Sigmoid colon (tissue), 7 donors: ENCODE results near the gene CNKSR1. TPM values are rescaled to one million over a fixed set of nuclear protein-coding genes. Genes with fewer than 3 reads are reported as not detected.

Experiments used
- DNase-seq: peaks from one replicate; pipeline ENCODE4 v3.0.0-alpha.2; 2019
- H3K27ac ChIP-seq, 4 donors: fragments of 200-600 bp; sonication (generic); one replicate each; pipeline ENCODE4 v1.5.1; 2016 to 2019; ENCODE audit warnings: mild to moderate bottlenecking in 1 of 4
- H3K27me3 ChIP-seq, 3 donors: fragments of 200-600 bp; sonication (generic); one replicate each; pipeline ENCODE4 v1.5.1; 2019; ENCODE audit warnings: mild to moderate bottlenecking in 1 of 3
- H3K36me3 ChIP-seq, 4 donors: fragments of 200-600 bp; sonication (generic); one replicate each; pipeline ENCODE4 v1.5.1; 2016 to 2019
- H3K4me1 ChIP-seq, 4 donors: fragments of 200-600 bp; sonication (generic); one replicate each; pipeline ENCODE4 v1.5.1; 2017 to 2019
- H3K4me3 ChIP-seq, 4 donors: fragments of 200-600 bp; sonication (generic); one replicate each; pipeline ENCODE4 v1.5.1; 2017 to 2019; ENCODE audit warnings: mild to moderate bottlenecking in 2 of 4, moderate library complexity in 1 of 4
- H3K9me3 ChIP-seq, 4 donors: fragments of 200-600 bp in 3 of 4; sonication (generic) in 3 of 4; one replicate each; pipeline versions ENCODE4 v1.5.1 to v1.6.1; 2013 to 2019
- CTCF ChIP-seq, 4 experiments: fragments of 450-650 bp in 3 of 4; fragments of 200-600 bp in 1 of 4; IDR thresholded peaks; one replicate each; pipeline ENCODE4 v1.5.1; 2016 to 2019; ENCODE audit warnings: antibody characterized with exemption in 4 of 4, mild to moderate bottlenecking in 3 of 4, moderate library complexity in 2 of 4
- EP300 ChIP-seq, 4 donors: sonication (generic); formaldehyde crosslinking; IDR thresholded peaks; one replicate each; pipeline ENCODE4 v1.6.1; 2017; ENCODE audit warnings: antibody characterized with exemption in 4 of 4
- POLR2A ChIP-seq, 2 donors: fragments of 450-650 bp; IDR thresholded peaks; one replicate each; pipeline ENCODE4 v1.6.1; 2016; ENCODE audit warnings: antibody characterized with exemption in 2 of 2, mild to moderate bottlenecking in 2 of 2, moderate library complexity in 2 of 2
- POLR2AphosphoS5 ChIP-seq, 4 donors: sonication (generic); formaldehyde crosslinking; IDR thresholded peaks; one replicate each; pipeline ENCODE4 v1.6.1; 2017; ENCODE audit warnings: antibody characterized with exemption in 4 of 4
- WGBS, 2 donors: extraction: QIAGEN DNeasy Blood & Tissue Kit; methylation state at CpG; one replicate each; pipeline ENCODE4 v1.1.7; 2013; 5-methylcytosine and 5-hydroxymethylcytosine counted together
- intact Hi-C: fragments of 100-400 bp; cut with DNase I; formaldehyde crosslinking; loops from one replicate; pipeline ENCODE4 v1.15.1; 2023
- polyA plus RNA-seq, 3 donors: library from polyadenylated mRNA; stranded (reverse); fragments of 200-250 nt; gene quantifications; one replicate each; pipeline ENCODE4 v1.2.3, GENCODE V29; 2013
- total RNA-seq, 4 donors: library from RNA; depleted of rRNA; stranded (reverse); fragments of >200 nt; gene quantifications; one replicate each; pipeline ENCODE4 v1.1.0, GENCODE V29; 2016
- donor health status: healthy with polysubstance abuse.
- donor health status: Bipolar disorder and iron deficiency.
- donor health status: healthy.

CNKSR1 gene
- total and polyA plus RNA-seq, 7 donors = 0.82 to 29.0 (median 9.3) TPM; not detected in 1

GRCh38 chr1:26168410-26169197 lies 8.7 kb upstream of the CNKSR1 start, which contains the start of gene C1orf232:
Gene C1orf232, minus strand, starts transcription at chr1:26168963. Its CDS starts 464 bp downstream, at chr1:26168499.
- DNase-seq = no peak
- intact Hi-C loops = loop anchor here (2.0 to 10.0 kb wide), 4 partner anchors 58 to 156 kb away; partner anchors contain the start of gene PDIK1L
- 60 to 77% methylated on average over 5 of the region's 5 CpGs for WGBS, 2 donors

GRCh38 chr1:26169198-26169554 lies 8.1 kb upstream of the CNKSR1 start:
- TF ChIP-seq EP300 (IDR thresholded peaks at IDR 0.05) (no peak), POLR2AphosphoS5 (IDR thresholded peaks at IDR 0.05) (no peak), POLR2A (IDR thresholded peaks at IDR 0.05) (no peak), CTCF (IDR thresholded peaks at IDR 0.05) (no peak)
- intact Hi-C loops = loop anchor here (2.0 to 10.0 kb wide), 4 partner anchors 58 to 156 kb away; partner anchors contain the start of gene PDIK1L
- Histone ChIP-seq H3K27me3 (no peaks in the 10 kb centered on the region), H3K4me3 (peak overlapping the region in 3 of 4 donors; percentile 84 to 93 (median 86)), H3K36me3 (peaks cover 0 to 10% (median 0%) of the 10 kb centered on the region in 4 donors), H3K4me1 (peaks cover 0 to 24% (median 18%) of the 10 kb centered on the region in 4 donors), H3K9me3 (no peaks in the 10 kb centered on the region), H3K27ac (peak overlapping the region; percentile 78 to 85 (median 82))
- WGBS, 2 donors = 55 to 74% methylated on average over 4 of the region's 4 CpGs
- DNase-seq = no peak

More at GRCh38 chr1:26168410-26169197, 8.7 kb upstream of the CNKSR1 start, which contains the start of gene C1orf232:
- H3K9me3 ChIP-seq = no peaks in the 10 kb centered on the region
- peak within 1 kb of the TSS; percentile 78 to 85 (median 82) for H3K27ac ChIP-seq
- H3K4me1 ChIP-seq = peaks cover 0 to 28% (median 23%) of the 10 kb centered on the region in 4 donors
- no peak for TF ChIP-seq POLR2AphosphoS5 (IDR thresholded peaks at IDR 0.05)
- TF ChIP-seq POLR2A (IDR thresholded peaks at IDR 0.05) = no peak
- TF ChIP-seq EP300 (IDR thresholded peaks at IDR 0.05) = no peak
- TF ChIP-seq CTCF (IDR thresholded peaks at IDR 0.05) = no peak
- H3K4me3 ChIP-seq = peak within 1 kb of the TSS; percentile 84 to 93 (median 86)
- no peaks in the 10 kb centered on the region for H3K27me3 ChIP-seq
- peaks cover 0 to 10% (median 0%) of the 10 kb centered on the region in 4 donors for H3K36me3 ChIP-seq

GRCh38 chr1:26169669-26170471 lies 7.4 kb upstream of the CNKSR1 start, which contains the start of gene ZNF593:
Gene ZNF593, plus strand, starts transcription at chr1:26169908. Its CDS starts 76 bp downstream, at chr1:26169984.
- DNase-seq = peak; percentile 97
- peak within 1 kb of the TSS; percentile 78 to 85 (median 82) for H3K27ac ChIP-seq
- intact Hi-C loops = loop anchor here (2.0 to 10.0 kb wide), 4 partner anchors 59 to 155 kb away; partner anchors contain the start of gene PDIK1L
- H3K27me3 ChIP-seq = no peaks in the 10 kb centered on the region
- 1% methylated on average over 76 of the region's 76 CpGs for WGBS, 2 donors
- no peaks in the 10 kb centered on the region for H3K9me3 ChIP-seq
- peaks cover 0 to 21% (median 14%) of the 10 kb centered on the region in 4 donors for H3K4me1 ChIP-seq
- TF ChIP-seq CTCF (IDR thresholded peaks at IDR 0.05) = peak; percentile 88 to 91 (median 90)
- TF ChIP-seq EP300 (IDR thresholded peaks at IDR 0.05) = no peak
- TF ChIP-seq POLR2AphosphoS5 (IDR thresholded peaks at IDR 0.05) = peak; percentile 64 to 82 (median 72)
- H3K4me3 ChIP-seq = peak within 1 kb of the TSS; percentile 84 to 93 (median 86)
- H3K36me3 ChIP-seq = peaks cover 0 to 10% (median 0%) of the 10 kb centered on the region in 4 donors

GRCh38 chr1:26170472-26170821 lies 6.8 kb upstream of the CNKSR1 start:
- Histone ChIP-seq H3K9me3 (no peaks in the 10 kb centered on the region), H3K27me3 (no peaks in the 10 kb centered on the region), H3K27ac (peak overlapping the region in 3 of 4 donors; percentile 78 to 85 (median 82)), H3K36me3 (peaks cover 0 to 10% (median 0%) of the 10 kb centered on the region in 4 donors), H3K4me3 (peak overlapping the region; percentile 84 to 93 (median 86)), H3K4me1 (peaks cover 0 to 21% (median 14%) of the 10 kb centered on the region in 4 donors)
- TF ChIP-seq POLR2AphosphoS5 (IDR thresholded peaks at IDR 0.05) (no peak), EP300 (IDR thresholded peaks at IDR 0.05) (no peak), POLR2A (IDR thresholded peaks at IDR 0.05) (no peak), CTCF (IDR thresholded peaks at IDR 0.05) (no peak)
- no peak for DNase-seq
- intact Hi-C loops = no loop called here
- 56 to 73% methylated on average over 9 of the region's 9 CpGs for WGBS, 2 donors
